ENCODE measurements around the gene GALNT12. TPM values are rescaled to one million over a fixed set of nuclear protein-coding genes. Genes with fewer than 3 reads are reported as not detected.

The GALNT12 gene
- total and polyA plus RNA-seq, 2 experiments from 2014 or later, result 4.2 to 19.7 TPM

DNA sequence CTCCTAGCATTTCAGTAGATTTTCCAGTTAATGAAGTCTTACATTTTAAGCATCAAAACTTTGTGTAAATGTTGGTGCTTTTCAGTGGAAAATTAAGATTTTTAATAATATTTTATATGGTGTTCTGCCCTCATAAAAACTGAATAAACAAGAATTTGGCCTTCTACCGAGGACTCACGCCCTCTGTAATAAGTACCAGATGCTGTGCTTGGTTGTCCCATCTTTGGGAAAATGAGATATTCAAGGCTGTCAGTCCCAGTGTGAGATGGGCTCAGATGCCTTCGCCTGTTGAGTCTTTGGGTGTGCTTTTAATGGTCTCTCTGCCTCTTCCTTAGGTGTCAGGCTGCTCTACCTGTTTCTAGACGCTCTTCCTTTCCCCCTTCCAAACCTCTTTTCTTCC lies 28.7 kb downstream of the GALNT12 start:
- H3K27me3 ChIP-seq, result no peaks in the 10 kb centered on the region

DNA sequence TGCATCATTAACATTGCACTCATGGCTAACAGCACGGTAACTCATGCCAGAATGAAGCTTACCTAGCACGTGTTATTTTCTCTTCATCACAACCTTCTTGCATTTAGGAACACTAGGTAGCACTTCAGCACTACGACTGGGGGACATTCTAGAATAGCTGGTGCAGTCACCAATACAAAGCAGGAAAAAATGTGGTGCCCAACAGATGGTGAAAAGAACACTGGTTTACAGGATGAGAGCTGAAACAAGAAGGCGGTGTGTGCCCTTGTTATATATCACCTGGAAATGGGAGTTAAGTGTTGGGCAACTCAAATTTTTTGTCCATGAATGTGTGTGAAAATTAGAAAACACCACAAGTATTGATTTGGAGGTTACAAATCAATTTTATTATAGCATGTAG lies 30.0 kb downstream of the GALNT12 start:
- no peak overlapping the region for H3K27ac ChIP-seq
- H3K4me1 ChIP-seq (ENCODE audit: low read depth), result peaks cover 9% of the 10 kb centered on the region
- TF ChIP-seq, protein P1, sequence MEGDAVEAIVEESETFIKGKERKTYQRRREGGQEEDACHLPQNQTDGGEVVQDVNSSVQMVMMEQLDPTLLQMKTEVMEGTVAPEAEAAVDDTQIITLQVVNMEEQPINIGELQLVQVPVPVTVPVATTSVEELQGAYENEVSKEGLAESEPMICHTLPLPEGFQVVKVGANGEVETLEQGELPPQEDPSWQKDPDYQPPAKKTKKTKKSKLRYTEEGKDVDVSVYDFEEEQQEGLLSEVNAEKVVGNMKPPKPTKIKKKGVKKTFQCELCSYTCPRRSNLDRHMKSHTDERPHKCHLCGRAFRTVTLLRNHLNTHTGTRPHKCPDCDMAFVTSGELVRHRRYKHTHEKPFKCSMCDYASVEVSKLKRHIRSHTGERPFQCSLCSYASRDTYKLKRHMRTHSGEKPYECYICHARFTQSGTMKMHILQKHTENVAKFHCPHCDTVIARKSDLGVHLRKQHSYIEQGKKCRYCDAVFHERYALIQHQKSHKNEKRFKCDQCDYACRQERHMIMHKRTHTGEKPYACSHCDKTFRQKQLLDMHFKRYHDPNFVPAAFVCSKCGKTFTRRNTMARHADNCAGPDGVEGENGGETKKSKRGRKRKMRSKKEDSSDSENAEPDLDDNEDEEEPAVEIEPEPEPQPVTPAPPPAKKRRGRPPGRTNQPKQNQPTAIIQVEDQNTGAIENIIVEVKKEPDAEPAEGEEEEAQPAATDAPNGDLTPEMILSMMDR (IDR thresholded peaks at IDR 0.05; ENCODE audit: low read depth, low read length), result no peak
- H3K9me3 ChIP-seq (ENCODE audit: low read depth), result no peaks in the 10 kb centered on the region
- H3K36me3 ChIP-seq, result no peaks in the 10 kb centered on the region
- H3K27me3 ChIP-seq, result no peaks in the 10 kb centered on the region
- DNase-seq (ENCODE audit: low read depth in 1 of 2, low spot score in 1 of 2), result no peak
- no peak overlapping the region for H3K4me3 ChIP-seq

More for the DNA sequence above, 28.7 kb downstream of the GALNT12 start:
- peaks cover 9% of the 10 kb centered on the region for H3K4me1 ChIP-seq (ENCODE audit: low read depth)
- no peak for DNase-seq (ENCODE audit: low read depth in 1 of 2, low spot score in 1 of 2)
- H3K36me3 ChIP-seq, result no peaks in the 10 kb centered on the region
- no peak overlapping the region for H3K27ac ChIP-seq
- no peak overlapping the region for H3K4me3 ChIP-seq
- no peaks in the 10 kb centered on the region for H3K9me3 ChIP-seq (ENCODE audit: low read depth)
- TF ChIP-seq, protein P1 (IDR thresholded peaks at IDR 0.05; ENCODE audit: low read depth, low read length), result no peak

DNA sequence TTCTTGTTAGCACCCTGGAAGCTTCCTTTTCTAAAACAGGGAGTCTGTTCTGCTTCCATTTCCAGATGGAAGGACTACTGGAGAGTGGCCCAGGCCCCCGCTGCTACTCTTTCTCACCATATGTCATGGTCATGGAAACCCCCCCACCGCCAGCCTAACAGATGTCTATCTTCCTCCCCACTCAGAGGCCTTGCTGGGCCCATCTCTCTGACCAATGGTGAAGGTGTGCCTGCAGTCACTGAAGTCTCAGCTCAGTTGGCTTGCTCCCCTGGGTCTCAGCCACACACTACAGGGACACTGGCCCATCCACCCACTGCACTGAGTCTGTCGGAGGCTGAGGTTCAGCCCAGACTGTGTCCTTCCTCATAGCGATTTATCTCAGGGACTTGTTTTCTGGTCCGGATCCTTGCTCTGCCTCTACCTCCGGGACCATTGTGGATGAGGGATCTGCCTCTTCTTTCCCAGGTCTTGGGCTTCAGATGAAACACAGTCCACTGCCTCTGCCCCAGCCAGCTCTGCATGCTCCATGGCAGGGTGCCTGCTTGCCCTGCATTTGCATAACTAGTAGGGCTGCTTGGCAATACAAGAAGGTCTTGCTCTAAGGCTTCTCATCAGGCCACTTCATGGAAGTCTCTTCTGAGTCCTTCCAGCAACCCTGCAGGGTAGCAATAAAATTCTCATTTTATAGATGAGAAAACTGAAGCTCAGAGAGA lies 30.8 kb downstream of the GALNT12 start:
- Histone ChIP-seq H3K36me3 (no peaks in the 10 kb centered on the region), H3K4me3 (no peak overlapping the region), H3K27me3 (no peaks in the 10 kb centered on the region), H3K9me3 (ENCODE audit: low read depth) (no peaks in the 10 kb centered on the region), H3K4me1 (ENCODE audit: low read depth) (peaks cover 4% of the 10 kb centered on the region), H3K27ac (no peak overlapping the region)
- TF ChIP-seq, protein P1 (IDR thresholded peaks at IDR 0.05; ENCODE audit: low read depth, low read length), result no peak
- DNase-seq (ENCODE audit: low read depth in 1 of 2, low spot score in 1 of 2), result no peak

DNA sequence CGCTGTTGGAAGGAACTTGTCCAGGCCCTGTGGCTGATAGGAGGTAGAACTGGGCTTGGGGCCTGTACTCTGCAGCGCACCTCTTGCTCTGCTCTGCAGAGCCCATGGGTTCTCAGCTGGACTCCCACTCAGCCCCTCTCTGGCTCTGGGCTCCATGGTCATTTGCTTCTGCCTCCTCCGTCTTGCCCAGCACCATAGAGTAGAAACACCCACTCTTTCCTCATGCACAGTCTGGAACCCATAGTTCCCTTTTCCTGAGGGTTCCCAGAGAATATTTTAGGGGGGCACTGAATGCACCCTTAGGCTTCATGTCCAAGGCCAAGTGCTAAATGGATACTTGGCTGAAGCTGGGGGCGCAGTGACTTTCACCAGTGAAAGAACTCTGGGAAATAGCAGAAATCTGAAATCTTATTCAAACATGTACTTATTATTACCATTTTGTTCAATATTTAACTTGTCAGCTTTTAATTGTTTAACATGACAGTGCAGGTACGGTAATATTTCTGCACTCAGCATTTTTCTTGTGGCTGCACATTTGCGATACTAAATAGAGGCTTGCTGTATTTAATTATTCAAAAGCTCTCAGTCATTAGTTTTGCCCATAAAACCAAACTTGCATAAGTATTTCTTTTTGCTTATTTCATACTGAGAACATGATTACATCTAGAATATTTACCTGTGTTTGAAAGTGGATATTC lies 31.5 kb downstream of the GALNT12 start:
- no peak for DNase-seq (ENCODE audit: low read depth in 1 of 2, low spot score in 1 of 2)
- Histone ChIP-seq H3K4me3 (no peak overlapping the region), H3K27me3 (no peaks in the 10 kb centered on the region), H3K4me1 (ENCODE audit: low read depth) (peaks cover 5% of the 10 kb centered on the region), H3K9me3 (ENCODE audit: low read depth) (no peaks in the 10 kb centered on the region), H3K36me3 (no peaks in the 10 kb centered on the region), H3K27ac (no peak overlapping the region)
- TF ChIP-seq, protein P1 (IDR thresholded peaks at IDR 0.05; ENCODE audit: low read depth, low read length), result no peak

DNA sequence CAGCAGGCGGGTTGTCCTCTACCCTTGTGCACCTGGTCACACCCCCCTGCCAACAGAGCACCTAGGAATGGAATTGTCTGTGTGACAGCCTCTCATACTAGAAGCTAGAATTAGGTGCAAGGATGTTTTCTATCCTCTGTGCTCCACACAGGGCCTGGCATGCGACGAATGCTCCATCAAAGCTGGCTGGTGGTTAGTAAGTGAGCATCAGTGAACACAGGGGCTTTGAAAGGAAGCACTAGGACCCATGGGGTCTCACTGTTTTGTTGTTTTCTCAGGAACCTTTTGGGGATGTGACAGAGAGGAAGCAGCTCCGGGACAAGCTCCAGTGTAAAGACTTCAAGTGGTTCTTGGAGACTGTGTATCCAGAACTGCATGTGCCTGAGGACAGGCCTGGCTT lies 32.3 kb downstream of the GALNT12 start:
- H3K9me3 ChIP-seq (ENCODE audit: low read depth), result no peaks in the 10 kb centered on the region
- H3K27me3 ChIP-seq, result no peaks in the 10 kb centered on the region
- H3K4me1 ChIP-seq (ENCODE audit: low read depth), result peaks cover 5% of the 10 kb centered on the region
- TF ChIP-seq, protein P1 (IDR thresholded peaks at IDR 0.05; ENCODE audit: low read depth, low read length), result no peak
- no peaks in the 10 kb centered on the region for H3K36me3 ChIP-seq
- no peak overlapping the region for H3K4me3 ChIP-seq
- no peak overlapping the region for H3K27ac ChIP-seq
- DNase-seq (ENCODE audit: low read depth in 1 of 2, low spot score in 1 of 2), result no peak

Measured in cardiac muscle cell (in vitro differentiated cells and primary cell).